Esophagus squamous epithelium (tissue), 4 donors: ENCODE data around the gene SPSB1.

Experiments used
- POLR2A ChIP-seq, 4 donors: fragments of 450-650 bp; IDR thresholded peaks; one replicate each; pipeline ENCODE4 v1.6.1; 2017; ENCODE audit warnings: antibody characterized with exemption in 4 of 4, mild to moderate bottlenecking in 4 of 4, moderate library complexity in 3 of 4
- TF ChIP-seq, protein P1 (sequence below), 6 experiments: fragments of 450-650 bp in 4 of 6; fragments of 200-600 bp in 2 of 6; sonication (generic) in 2 of 6; IDR thresholded peaks; one replicate each; pipeline ENCODE4 v1.5.1; 2016 to 2019; ENCODE audit warnings: antibody characterized with exemption in 6 of 6, mild to moderate bottlenecking in 4 of 6, moderate library complexity in 4 of 6

DNA sequence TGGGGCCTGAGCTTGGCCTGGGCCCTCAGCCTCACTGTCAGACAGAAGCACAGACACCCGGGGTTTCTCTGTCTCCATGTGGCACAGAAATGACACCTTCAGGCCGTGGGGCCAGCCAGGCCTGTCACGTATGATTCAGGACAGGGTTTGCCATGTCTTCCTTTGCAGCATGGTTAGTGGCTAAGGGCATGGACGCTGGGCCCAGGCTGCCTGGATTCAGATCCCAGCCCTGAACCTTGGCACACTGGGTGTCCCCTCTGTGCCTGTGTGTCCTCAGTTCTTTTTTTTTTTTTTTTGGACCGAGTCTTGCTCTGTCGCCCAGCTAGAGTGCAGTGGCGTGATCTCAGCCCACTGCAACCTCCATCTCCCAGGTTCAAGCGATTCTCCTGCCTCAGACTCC, 73.6 kb downstream of the SPSB1 start:
- TF ChIP-seq, protein P1, sequence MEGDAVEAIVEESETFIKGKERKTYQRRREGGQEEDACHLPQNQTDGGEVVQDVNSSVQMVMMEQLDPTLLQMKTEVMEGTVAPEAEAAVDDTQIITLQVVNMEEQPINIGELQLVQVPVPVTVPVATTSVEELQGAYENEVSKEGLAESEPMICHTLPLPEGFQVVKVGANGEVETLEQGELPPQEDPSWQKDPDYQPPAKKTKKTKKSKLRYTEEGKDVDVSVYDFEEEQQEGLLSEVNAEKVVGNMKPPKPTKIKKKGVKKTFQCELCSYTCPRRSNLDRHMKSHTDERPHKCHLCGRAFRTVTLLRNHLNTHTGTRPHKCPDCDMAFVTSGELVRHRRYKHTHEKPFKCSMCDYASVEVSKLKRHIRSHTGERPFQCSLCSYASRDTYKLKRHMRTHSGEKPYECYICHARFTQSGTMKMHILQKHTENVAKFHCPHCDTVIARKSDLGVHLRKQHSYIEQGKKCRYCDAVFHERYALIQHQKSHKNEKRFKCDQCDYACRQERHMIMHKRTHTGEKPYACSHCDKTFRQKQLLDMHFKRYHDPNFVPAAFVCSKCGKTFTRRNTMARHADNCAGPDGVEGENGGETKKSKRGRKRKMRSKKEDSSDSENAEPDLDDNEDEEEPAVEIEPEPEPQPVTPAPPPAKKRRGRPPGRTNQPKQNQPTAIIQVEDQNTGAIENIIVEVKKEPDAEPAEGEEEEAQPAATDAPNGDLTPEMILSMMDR (IDR thresholded peaks at IDR 0.05) = no peak
- no peak for TF ChIP-seq POLR2A (IDR thresholded peaks at IDR 0.05)
